Measurements from ENCODE around the gene ENTREP3.

GRCh38 chr1:155304558-155305063 is 49.3 kb upstream of the ENTREP3 start:
- TF ChIP-seq POLR2AphosphoS5 (IDR thresholded peaks at IDR 0.05; ENCODE audit: insufficient read depth, low read depth, low read length): no peak
- TF ChIP-seq CTCF (IDR thresholded peaks at IDR 0.05; ENCODE audit: extremely low read depth in 1 of 2, insufficient read depth in 1 of 2, low read depth in 1 of 2, low read length in 2 of 2): no peak
- no peak for TF ChIP-seq POLR2A (IDR thresholded peaks at IDR 0.05; ENCODE audit: low read depth, low read length)
- TF ChIP-seq, protein P1, sequence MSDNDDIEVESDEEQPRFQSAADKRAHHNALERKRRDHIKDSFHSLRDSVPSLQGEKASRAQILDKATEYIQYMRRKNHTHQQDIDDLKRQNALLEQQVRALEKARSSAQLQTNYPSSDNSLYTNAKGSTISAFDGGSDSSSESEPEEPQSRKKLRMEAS (IDR thresholded peaks at IDR 0.05; ENCODE audit: insufficient read depth, insufficient read length): no peak

All from endothelial cell of umbilical vein (primary cell).